DND-41 (cell line): Measurements from ENCODE around the gene CDX1.

Source experiments
- ATAC-seq: fragments of 200-7000 bp; cut with Tn5 transposase; 3 replicates; pipeline ENCODE4 v1.9.1; 2021; ENCODE audit warnings: low read depth; ENCODE audit not compliant: insufficient read depth
- DNase-seq: peaks from one replicate; pipeline ENCODE4 v3.0.0-alpha.2; 2020
- H2AFZ ChIP-seq: 2 replicates; pipeline ENCODE4 v1.6.0; 2012; ENCODE audit warnings: low read depth, low read length
- H3K27ac ChIP-seq: 2 replicates; pipeline ENCODE4 v1.5.1; 2012; ENCODE audit warnings: low read length, inconsistent platforms
- H3K27me3 ChIP-seq: fragments of 200-600 bp; sonication (generic); 2 replicates; pipeline ENCODE4 v1.6.0; 2012; ENCODE audit warnings: low read length, mild to moderate bottlenecking, inconsistent platforms; ENCODE audit not compliant: insufficient read depth, poor library complexity
- H3K36me3 ChIP-seq: 2 replicates; pipeline ENCODE4 v1.5.1; 2012; ENCODE audit warnings: low read length, inconsistent platforms; ENCODE audit not compliant: insufficient read depth
- H3K4me1 ChIP-seq: 2 replicates; pipeline ENCODE4 v1.5.1; 2012; ENCODE audit warnings: mild to moderate bottlenecking, low read length; ENCODE audit not compliant: insufficient read depth
- H3K4me2 ChIP-seq: 2 replicates; pipeline ENCODE4 v1.6.0; 2012; ENCODE audit warnings: mild to moderate bottlenecking, moderate library complexity, low read length, inconsistent platforms; ENCODE audit not compliant: insufficient read depth
- H3K4me3 ChIP-seq, 2 experiments: fragments of 200-600 bp in 1 of 2; shearing (Covaris generic) in 1 of 2; 2 replicates each; pipeline ENCODE4 v1.5.1; 2012 to 2016; ENCODE audit warnings: inconsistent platforms in 2 of 2, low read length in 2 of 2, mild to moderate bottlenecking in 2 of 2, low read depth in 1 of 2, moderate library complexity in 1 of 2
- H3K79me2 ChIP-seq: 2 replicates; pipeline ENCODE4 v1.6.0; 2012; ENCODE audit warnings: low read length, inconsistent platforms; ENCODE audit not compliant: insufficient read depth
- H3K9ac ChIP-seq: 2 replicates; pipeline ENCODE4 v1.6.0; 2012; ENCODE audit warnings: low read depth, mild to moderate bottlenecking, inconsistent platforms, low read length, moderate library complexity
- H3K9me3 ChIP-seq: 2 replicates; pipeline ENCODE4 v1.5.1; 2012; ENCODE audit warnings: low read length, moderate library complexity, mild to moderate bottlenecking, inconsistent platforms; ENCODE audit not compliant: insufficient read depth, severe bottlenecking
- H4K20me1 ChIP-seq: 2 replicates; pipeline ENCODE4 v1.6.0; 2012; ENCODE audit warnings: low read length; ENCODE audit not compliant: insufficient read depth
- EZH2 ChIP-seq: IDR thresholded peaks from 3 replicates; pipeline ENCODE4 v1.6.1; 2012; ENCODE audit warnings: borderline replicate concordance, low read depth, mild to moderate bottlenecking, moderate library complexity, low read length, inconsistent platforms; ENCODE audit not compliant: severe bottlenecking
- TF ChIP-seq, protein P1 (sequence below): IDR thresholded peaks from 2 replicates; pipeline ENCODE4 v1.5.1; 2012; ENCODE audit warnings: borderline replicate concordance, low read length, moderate library complexity, mild to moderate bottlenecking; ENCODE audit not compliant: poor library complexity, severe bottlenecking; ENCODE audit errors: extremely low read depth

The CDX1 gene

GRCh38 chr5:150123542-150123941 is 43.0 kb upstream of the CDX1 start:
- H3K9me3 ChIP-seq: no peaks in the 10 kb centered on the region
- no peak overlapping the region for H2AFZ ChIP-seq
- TF ChIP-seq EZH2: no peak
- TF ChIP-seq, protein P1, sequence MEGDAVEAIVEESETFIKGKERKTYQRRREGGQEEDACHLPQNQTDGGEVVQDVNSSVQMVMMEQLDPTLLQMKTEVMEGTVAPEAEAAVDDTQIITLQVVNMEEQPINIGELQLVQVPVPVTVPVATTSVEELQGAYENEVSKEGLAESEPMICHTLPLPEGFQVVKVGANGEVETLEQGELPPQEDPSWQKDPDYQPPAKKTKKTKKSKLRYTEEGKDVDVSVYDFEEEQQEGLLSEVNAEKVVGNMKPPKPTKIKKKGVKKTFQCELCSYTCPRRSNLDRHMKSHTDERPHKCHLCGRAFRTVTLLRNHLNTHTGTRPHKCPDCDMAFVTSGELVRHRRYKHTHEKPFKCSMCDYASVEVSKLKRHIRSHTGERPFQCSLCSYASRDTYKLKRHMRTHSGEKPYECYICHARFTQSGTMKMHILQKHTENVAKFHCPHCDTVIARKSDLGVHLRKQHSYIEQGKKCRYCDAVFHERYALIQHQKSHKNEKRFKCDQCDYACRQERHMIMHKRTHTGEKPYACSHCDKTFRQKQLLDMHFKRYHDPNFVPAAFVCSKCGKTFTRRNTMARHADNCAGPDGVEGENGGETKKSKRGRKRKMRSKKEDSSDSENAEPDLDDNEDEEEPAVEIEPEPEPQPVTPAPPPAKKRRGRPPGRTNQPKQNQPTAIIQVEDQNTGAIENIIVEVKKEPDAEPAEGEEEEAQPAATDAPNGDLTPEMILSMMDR: no peak
- DNase-seq (no peak), ATAC-seq (no peak)
- H3K4me3 ChIP-seq: no peak overlapping the region
- H4K20me1 ChIP-seq: no peaks in the 10 kb centered on the region
- H3K36me3 ChIP-seq: no peaks in the 10 kb centered on the region
- no peaks in the 10 kb centered on the region for H3K4me1 ChIP-seq
- H3K27me3 ChIP-seq: no peaks in the 10 kb centered on the region
- no peaks in the 10 kb centered on the region for H3K79me2 ChIP-seq
- no peak overlapping the region for H3K4me2 ChIP-seq
- no peak overlapping the region for H3K9ac ChIP-seq
- H3K27ac ChIP-seq: no peak overlapping the region

GRCh38 chr5:150124111-150124557 is 42.4 kb upstream of the CDX1 start:
- no peak for DNase-seq
- H3K4me3 ChIP-seq: no peak overlapping the region
- H3K9me3 ChIP-seq: no peaks in the 10 kb centered on the region
- ATAC-seq: no peak
- no peak overlapping the region for H3K27ac ChIP-seq
- H2AFZ ChIP-seq: no peak overlapping the region
- TF ChIP-seq, protein P1: no peak
- no peak for TF ChIP-seq EZH2
- no peaks in the 10 kb centered on the region for H3K36me3 ChIP-seq
- H3K27me3 ChIP-seq: no peaks in the 10 kb centered on the region
- H3K79me2 ChIP-seq: no peaks in the 10 kb centered on the region
- H3K9ac ChIP-seq: no peak overlapping the region
- no peak overlapping the region for H3K4me2 ChIP-seq
- H4K20me1 ChIP-seq: no peaks in the 10 kb centered on the region
- H3K4me1 ChIP-seq: no peaks in the 10 kb centered on the region

DNA sequence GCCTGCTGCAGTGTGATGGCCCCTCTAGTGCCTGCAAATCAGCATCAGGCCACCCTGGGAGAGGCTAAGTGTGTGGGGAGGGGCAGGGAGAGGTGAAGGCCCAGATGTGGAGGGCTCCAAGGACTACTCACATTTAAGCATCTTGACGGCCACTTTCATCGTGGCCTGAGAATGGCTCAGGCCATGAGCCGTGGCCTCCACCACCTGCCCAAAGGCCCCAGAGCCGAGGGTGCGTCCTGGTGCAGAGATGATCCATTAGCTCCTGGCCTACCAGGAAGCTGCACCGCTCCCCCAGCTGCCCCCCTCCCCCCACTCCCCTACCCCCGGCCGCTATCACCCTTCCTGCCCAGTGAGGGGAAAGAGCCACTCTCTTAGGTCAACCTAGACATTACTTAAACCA is 42.0 kb upstream of the CDX1 start:
- no peaks in the 10 kb centered on the region; the same call in 1 of the 2 replicates for H3K36me3 ChIP-seq
- no peak overlapping the region for H2AFZ ChIP-seq
- H3K4me3 ChIP-seq: no peak overlapping the region
- no peak overlapping the region for H3K4me2 ChIP-seq
- no peaks in the 10 kb centered on the region for H3K79me2 ChIP-seq
- TF ChIP-seq, protein P1: no peak
- TF ChIP-seq EZH2: no peak
- no peaks in the 10 kb centered on the region for H3K9me3 ChIP-seq
- H3K27ac ChIP-seq: no peak overlapping the region
- no peak overlapping the region for H3K9ac ChIP-seq
- ATAC-seq (no peak), DNase-seq (no peak)
- no peaks in the 10 kb centered on the region for H4K20me1 ChIP-seq
- no peaks in the 10 kb centered on the region for H3K27me3 ChIP-seq
- no peaks in the 10 kb centered on the region for H3K4me1 ChIP-seq

GRCh38 chr5:150125334-150125733 is 41.2 kb upstream of the CDX1 start:
- H3K9ac ChIP-seq: no peak overlapping the region
- no peak for DNase-seq
- no peaks in the 10 kb centered on the region for H3K9me3 ChIP-seq

More at GRCh38 chr5:150125334-150125733, 41.2 kb upstream of the CDX1 start:
- no peaks in the 10 kb centered on the region for H3K27me3 ChIP-seq
- H3K36me3 ChIP-seq: no peaks in the 10 kb centered on the region; the same call in 1 of the 2 replicates
- no peak overlapping the region for H3K4me3 ChIP-seq
- TF ChIP-seq EZH2: no peak
- TF ChIP-seq, protein P1: no peak
- no peaks in the 10 kb centered on the region for H4K20me1 ChIP-seq
- H3K79me2 ChIP-seq: no peaks in the 10 kb centered on the region
- H3K4me2 ChIP-seq: no peak overlapping the region
- H3K4me1 ChIP-seq: no peaks in the 10 kb centered on the region
- H3K27ac ChIP-seq: no peak overlapping the region
- ATAC-seq: no peak
- no peak overlapping the region for H2AFZ ChIP-seq
